Activated effector memory CD4-positive, alpha-beta T cell treated with anti-CD3 and anti-CD28 coated beads, Interleukin-2, amount 50 U/mL, for 16 hours (primary cell): Measurements from ENCODE around the gene TKTL1.
"Not testable (repeated sequence)": the region's sequence is repeated elsewhere in the genome, so short reads cannot be mapped to it uniquely, and the experiment has no call there.

Experiments used
- DNase-seq: peaks from one replicate; pipeline ENCODE4 v3.0.0-alpha.2; 2020

TKTL1 gene

DNA sequence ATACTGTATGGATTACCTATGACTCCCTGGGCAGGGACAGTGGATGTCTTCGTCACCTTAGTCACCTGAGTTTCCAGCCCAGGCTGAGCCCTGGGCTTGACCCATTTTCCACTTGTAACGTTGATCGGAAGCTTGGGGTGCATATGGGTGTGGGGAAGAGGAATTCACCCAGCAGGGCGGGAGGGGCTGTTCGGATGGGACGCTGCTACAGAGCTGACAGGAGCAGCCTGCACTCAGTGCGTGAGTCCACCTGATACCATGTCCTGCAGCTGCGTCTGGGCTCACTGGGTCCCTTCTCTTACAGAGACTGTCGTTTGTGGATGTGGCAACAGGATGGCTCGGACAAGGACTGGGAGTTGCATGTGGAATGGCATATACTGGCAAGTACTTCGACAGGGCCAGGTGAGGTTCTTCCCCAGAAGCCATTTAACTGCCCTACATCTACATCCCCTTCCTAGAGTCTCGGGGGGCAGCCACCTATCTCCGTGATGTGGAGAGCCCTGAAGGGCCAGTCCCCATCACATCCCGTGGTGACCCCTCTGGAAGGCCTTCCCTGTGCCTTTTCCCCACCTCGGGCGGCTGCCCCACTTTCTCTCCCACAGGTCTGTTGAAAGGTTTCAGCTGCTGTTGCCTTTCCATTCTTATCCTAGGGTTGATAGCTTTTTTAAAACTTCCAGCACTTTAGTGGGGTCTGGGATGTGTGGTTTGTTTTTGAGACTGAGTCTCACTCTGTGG lies 13.6 kb downstream of the TKTL1 start:
- no peak for DNase-seq

- DNase-seq, result no peak
Measured at GRCh38 chrX:154310616-154311536, 15.3 kb downstream of the TKTL1 start.

GRCh38 chrX:154312116-154312515 lies 16.5 kb downstream of the TKTL1 start:
- no peak for DNase-seq

DNA sequence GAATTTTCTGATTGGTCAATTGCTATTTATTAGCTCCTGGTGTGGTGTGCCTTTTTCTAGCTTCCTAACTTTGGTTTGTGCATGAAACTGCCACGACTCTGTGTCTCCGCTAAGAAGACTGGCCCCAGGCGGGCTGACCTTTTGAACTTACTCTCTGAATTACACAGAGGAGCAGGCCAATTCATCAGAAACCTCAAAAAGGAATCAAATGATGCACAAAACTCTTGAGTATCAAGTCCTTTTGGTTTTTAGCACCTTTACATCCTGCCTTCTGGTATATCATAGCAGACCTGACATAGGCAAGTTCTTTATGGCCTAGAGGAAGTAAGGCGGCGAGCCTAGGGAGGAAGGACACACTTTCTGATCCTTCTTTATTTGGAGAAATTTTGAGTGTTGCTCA lies 17.6 kb downstream of the TKTL1 start:
- DNase-seq, result no peak

DNA sequence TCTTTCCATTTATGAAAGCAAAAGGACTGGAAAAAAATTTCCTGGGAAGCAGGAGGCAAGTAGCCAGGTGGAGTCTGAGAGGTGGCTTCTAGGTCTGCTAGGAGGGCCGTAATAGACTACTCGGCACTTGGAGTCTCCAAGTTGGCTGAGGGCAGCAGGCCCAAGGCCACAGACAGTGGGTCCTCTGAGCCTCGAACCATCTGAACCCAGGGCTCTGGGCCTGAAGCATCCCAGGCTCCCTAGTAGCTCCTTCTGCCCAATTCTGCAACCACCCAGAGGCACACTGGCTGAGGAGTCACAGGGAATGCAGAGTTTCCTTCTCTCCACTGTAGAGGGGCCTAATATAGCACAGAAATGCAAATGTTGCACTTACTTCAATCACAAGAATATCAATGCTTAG lies 19.8 kb downstream of the TKTL1 start:
- no peak for DNase-seq

DNA sequence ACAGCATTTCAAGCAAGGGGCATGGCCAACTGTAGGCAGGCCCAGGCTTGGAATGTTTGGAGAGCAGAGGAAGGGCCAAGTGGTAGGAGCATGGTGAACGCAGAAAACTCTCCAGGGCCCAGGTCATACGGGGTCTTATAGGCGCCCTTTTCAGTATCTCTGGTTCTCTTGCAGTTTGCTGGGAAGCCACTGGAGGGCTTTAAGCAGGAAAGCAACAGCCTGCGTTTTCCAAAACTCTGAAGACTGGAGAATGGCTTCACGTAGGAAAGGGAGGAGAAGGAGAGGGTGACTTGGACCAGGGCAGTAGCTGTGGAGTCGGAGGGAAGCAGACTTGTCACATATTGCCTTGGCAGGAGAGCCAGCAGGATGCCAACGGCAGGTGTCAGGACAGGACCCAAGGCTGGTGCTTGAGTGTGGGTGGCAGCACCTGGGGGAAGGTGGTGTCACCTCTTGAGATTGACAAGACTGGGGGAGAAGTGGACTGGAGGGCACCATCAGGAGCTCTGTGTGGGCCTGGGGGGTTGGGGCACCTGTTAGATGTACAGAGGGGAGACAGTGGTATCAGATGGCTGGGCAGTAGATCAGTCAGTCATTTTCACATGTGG lies 21.9 kb downstream of the TKTL1 start:
- no peak for DNase-seq

DNA sequence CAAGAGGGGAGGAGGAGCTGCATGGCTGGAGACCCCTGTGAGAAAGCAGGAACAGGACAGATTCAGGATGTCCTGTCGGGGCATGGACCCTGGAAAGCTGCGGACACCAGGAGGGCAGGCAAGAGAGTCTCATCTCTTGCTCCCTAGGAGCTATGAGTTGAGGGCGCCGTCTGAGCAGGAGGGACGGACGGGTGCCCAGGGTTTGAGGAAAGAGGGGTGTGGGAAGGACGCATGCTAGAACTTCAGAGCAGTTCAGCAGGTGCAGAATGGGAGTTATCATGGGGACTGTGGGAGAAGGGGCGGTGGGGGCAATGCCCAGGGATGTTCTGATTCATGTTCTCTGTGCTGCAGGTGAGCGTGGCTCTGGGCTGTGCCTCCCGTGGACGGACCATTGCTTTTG lies 24.8 kb downstream of the TKTL1 start:
- no peak for DNase-seq

DNA sequence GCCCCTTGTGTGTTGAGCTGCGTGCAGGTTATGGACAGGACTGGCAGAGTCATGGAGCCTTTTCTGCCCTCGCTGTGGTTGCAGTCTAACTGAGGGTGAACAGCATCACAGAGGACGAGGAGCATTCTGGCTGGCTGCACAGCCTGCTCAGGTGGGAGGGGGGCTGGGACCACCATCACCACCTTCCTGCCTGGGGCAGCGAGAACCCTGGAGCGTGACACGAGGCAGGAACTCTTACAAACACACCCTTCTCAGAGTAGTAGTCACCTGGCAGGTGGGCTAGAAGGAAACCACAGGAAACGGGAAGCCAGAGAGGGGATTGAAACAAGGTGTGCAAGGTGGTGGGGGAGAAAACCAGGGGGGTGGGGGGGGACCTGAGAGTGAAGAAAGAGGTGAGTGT lies 25.6 kb downstream of the TKTL1 start:
- DNase-seq, result no peak

GRCh38 chrX:154321594-154321993 lies 26.0 kb downstream of the TKTL1 start:
- DNase-seq, result no peak

DNA sequence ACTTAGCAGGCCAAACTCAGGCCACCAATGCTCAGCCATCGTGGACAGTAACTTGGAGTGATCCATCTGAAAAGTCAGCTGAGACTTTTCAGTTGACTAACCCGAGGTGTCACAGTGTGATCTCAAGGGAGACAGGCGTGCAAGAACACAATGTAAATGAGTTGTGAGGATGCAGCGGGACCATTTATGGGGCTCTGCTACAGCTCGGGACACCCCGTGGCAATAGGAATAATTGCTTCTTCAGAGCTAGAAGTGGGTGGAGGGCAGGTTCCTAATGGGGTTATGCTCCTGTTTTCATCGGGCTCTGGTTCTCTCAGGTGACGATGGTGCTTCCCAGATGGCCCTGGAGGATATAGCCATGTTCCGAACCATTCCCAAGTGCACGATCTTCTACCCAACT lies 27.3 kb downstream of the TKTL1 start:
- DNase-seq, result no peak

DNA sequence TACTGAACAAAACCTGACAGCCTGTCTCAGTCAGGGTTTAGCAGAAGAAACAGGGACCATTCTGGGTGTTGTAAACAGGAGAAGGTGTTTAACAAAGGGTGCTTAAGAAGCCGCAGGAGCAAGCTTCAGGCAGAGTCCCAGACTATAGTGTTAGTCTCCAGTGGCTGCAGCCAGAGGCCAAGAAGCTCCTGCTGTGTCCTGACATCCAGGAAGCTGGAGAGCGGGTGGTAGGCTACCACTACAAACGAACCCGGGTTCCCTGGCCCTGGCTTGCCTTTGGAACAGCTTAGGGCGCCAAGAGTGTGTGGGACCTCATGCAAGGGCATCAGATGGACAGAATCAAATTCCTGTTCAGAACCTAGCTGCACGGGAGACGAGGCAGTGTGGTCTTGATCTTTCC lies 27.9 kb downstream of the TKTL1 start:
- no peak for DNase-seq

DNA sequence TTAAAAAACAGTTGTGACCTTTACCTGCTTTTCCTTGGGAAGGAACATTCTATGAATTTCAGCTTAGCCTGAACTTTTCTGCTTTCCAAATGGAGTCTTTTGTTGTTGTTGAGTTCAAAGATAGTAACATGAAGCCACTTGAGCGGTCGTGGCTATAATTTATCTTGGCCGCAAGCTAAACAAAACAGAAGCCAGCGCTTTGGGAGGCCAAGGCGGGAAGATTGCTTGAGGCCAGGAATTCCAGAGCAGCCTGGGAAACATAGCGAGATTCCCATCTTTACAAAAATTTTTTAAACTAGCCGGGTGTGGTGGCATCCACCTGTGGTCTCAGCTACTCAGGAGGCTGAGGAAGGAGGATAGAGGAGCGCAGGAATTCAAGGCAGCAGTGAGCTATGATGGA lies 29.9 kb downstream of the TKTL1 start:
- no peak for DNase-seq

DNA sequence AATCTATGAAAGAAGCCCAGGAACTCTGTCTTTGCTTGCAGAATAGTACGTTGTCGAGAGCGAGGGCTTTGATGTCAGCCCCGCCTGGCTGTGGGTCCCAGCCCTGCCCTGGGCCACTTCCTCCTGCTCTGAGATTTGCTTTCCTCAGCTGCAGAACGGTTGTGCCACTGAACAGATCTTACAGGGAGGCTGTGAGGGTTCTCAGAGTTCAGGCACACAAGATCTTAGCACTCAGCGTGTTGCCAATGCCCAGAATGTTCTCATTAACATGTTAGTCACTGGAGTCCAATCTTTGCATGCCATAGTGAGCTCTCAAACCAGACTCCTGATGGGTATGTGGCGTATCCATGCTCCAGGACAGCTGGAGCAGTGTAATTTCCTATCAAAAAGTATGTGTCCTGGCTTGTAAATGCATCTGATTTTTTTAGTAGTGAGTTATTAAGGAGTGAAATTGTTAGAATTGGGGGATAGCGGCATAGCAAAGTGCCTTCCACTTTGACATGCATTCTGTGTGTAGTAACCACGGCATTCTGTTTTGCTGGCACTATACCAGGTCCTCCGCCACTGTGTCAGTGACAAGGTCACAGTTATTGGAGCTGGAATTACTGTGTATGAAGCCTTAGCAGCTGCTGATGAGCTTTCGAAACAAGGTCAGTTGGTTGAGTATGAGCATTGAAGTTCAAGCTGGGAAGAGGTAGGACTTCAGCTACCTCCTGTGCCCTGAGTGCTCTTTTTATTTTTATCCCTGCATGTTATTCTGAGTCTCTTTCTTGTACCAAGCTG lies 31.6 kb downstream of the TKTL1 start:
- peak; percentile 75 for DNase-seq

GRCh38 chrX:154328646-154329045 lies 33.1 kb downstream of the TKTL1 start:
- no peak for DNase-seq

GRCh38 chrX:154329294-154329693 lies 33.7 kb downstream of the TKTL1 start:
- no peak for DNase-seq

DNA sequence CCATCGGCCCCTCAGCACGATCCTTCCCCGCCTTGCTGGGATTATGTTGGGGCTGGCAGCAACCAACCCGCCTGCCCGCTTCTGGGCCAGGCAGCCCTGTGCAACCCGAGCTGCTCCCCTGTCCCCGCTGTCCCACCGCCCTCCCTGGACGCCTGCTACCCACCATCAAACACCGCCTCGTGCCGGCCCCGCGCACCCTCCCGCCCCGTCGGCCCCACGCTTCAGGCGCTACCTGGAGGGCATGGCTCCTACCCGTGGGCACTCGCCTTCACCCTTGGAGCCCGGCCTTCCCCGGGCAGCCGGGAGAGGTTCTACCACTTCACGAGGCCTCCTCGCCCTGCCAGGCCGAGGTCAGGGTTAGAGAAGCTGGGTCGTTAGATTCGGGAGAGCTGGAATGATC lies 37.0 kb downstream of the TKTL1 start:
- DNase-seq, result no peak

DNA sequence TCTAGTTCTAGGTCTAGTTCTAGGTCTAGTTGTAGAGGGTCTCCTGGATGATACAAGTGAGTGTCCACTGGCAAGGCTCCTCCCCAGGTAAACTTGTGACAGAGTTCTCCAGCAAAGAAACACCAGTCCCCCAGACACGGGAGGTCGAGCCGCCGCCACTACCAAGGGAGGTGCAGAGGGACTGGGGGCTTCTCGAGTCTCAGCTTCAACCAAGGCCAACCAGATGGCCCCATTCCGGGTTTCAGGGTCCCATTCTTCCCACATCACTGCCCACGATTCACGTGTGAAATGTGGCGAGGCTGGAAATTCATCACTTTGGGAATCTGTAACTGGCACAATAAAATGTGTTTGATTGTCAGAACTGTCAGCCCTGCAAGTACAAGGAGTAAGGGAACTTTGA lies 37.5 kb downstream of the TKTL1 start:
- DNase-seq, result no peak

GRCh38 chrX:154333837-154334271 lies 38.3 kb downstream of the TKTL1 start:
- DNase-seq, result no peak

DNA sequence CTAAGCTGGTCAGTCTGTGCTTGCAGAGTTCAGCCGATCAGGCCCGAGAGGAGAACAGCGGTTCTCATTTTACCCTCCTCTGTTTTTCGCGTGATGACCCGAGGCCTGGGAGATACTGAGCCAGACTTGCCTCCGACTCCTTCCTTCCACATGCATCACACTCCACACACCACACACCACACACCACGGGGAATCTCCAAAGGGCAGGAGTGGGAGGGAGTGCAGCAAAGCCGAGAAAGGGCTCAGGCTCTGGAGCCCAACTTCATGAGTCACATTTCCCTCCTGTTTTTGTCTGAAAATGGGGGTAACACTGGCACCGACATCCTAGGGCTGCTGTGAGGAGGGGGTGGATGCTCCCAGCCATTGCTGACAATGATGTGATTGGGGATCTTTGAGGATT lies 38.9 kb downstream of the TKTL1 start:
- peak; percentile 74 for DNase-seq

DNA sequence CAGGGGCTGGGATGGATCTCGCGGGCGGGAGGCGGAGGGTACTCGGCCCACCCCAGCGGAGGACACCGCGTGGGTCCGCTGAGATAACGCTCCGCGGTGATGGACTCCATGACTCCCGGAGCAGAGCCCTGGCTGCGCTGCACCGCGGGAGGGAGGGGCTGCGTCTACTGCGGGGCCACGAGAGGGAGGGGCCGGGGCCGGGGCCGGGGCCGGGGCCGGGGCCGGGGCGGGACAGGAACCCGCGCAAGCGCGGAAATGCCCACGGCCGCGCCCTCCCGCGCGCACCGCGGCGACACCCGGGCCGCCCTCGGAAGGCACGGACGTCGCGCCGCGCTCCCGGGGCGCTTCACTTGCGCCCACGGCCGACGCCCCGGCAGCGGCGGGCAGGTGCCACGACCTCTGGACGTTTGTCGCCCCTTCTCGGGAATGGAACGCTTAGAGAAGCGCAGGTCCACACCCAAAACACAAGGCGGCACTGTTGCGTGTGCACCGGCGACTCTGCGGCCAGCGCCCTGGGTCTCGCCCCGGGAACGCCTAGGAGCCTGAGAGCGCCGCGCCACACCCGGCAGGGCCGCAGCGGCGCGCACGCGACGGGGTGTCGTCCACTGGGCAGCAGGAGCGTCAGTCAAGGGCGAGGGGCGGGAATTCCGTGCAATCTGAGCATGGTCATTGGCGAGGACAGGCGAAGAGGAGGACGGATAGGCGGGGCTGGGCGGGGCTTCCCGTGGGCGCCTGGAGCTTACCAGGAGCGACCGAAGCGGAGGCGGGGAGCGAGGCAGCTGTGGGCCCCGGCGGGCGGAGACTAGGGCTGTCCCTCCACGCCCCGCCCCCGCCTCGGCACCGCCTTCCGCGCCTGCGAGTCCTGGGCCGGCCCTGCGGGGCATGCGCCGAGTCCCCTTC lies 46.1 kb downstream of the TKTL1 start:
- DNase-seq, result peak; percentile 68

DNA sequence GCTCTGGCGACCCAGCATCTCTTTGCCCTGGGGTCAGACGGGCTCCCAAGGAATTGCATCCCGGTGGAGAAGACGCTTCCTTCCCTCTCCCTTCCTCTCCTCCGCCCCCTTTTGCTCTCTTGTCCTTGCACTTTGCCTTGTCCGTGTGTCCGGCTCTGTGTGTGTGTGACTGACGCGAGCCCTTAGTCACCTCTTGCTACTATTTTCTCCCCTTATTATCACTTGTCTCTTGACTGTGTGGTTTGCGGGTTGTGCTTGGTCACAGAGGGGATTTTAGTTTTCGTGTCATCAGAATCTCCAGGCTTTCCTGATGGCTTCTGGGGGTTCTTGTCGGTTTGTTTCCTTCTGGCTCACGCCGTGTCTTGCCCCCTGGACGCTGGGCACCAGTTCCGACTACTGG lies 47.5 kb downstream of the TKTL1 start:
- not testable (repeated sequence) for DNase-seq

DNA sequence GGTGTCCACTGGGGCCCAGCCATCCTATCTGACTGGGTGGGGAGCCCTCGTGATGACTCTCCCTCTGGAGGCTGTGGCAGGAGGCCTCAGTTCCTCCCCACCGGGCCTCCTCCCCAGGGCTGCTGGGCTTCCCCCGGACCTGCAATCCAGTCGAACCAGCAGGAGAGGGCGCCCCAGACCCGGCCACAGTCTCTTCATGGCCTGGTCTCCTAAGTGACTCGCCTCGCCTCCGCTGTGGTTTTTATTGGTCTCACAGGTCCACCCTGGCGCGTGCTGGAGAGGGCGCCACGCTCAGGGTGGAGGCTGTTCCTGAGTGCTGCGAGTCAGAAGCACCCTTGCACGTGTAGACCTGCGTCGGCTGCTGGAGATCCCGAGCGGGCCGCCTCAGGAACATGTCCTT lies 48.0 kb downstream of the TKTL1 start:
- not testable (repeated sequence) for DNase-seq
